Right cardiac atrium (tissue), 5 donors: ENCODE data around the gene MARK2. TPM values are rescaled to one million over a fixed set of nuclear protein-coding genes. Genes with fewer than 3 reads are reported as not detected.

ENCODE experiments used
- polyA plus RNA-seq: library from polyadenylated mRNA; stranded (reverse); fragments of 200-250 nt; gene quantifications from one replicate; pipeline ENCODE4 v1.2.3, GENCODE V29; 2013
- total RNA-seq, 4 donors: library from RNA; stranded (reverse); fragmentation: NEBNext Ultra II Directional; extraction: Animal tissue kit (Norgen Biotek cat#: 25700); gene quantifications; one replicate each; pipeline ENCODE4 v1.2.1, GENCODE V29; 2021
- donor health status: healthy with polysubstance abuse.
- donor health status: DM: no; HTN: yes; CAD: no.
- donor health status: DM: no; HTN: no; CAD: no.
- donor health status: DM: no; HTN: yes; CAD: no; lungs with severe emphysema.
- donor health status: DM: yes; HTN: yes; CAD: no.

The MARK2 gene
- total and polyA plus RNA-seq, 5 donors: 20.0 to 45.3 (median 40.6) TPM

Other genes starting within 250 kb of the MARK2 start
- gene PLAAT3, start 224.7 kb upstream of the MARK2 start, total RNA-seq: 100 to 1,000 TPM; 110 to 142 (median 125) TPM
- 158 TPM for gene PLAAT3, start 224.7 kb upstream of the MARK2 start, polyA plus RNA-seq
- 10 to 100 TPM; 14.6 to 32.9 (median 23.1) TPM for gene ATL3, start 167.7 kb upstream of the MARK2 start, total RNA-seq
- gene ATL3, start 167.7 kb upstream of the MARK2 start, polyA plus RNA-seq: 6.9 TPM
- 10 to 100 TPM; 50.1 to 67.6 (median 62.1) TPM for gene RTN3, start 157.6 kb upstream of the MARK2 start, total RNA-seq
- 58.4 TPM for gene RTN3, start 157.6 kb upstream of the MARK2 start, polyA plus RNA-seq
- 10 to 100 TPM; 13.9 to 17.7 (median 15.4) TPM for gene ZFTA, start 70.3 kb upstream of the MARK2 start, total RNA-seq
- gene ZFTA, start 70.3 kb upstream of the MARK2 start, polyA plus RNA-seq: 7.9 TPM
- 10 to 100 TPM; 12.8 to 18.8 (median 17.4) TPM for gene SPINDOC, start 25.7 kb upstream of the MARK2 start, total RNA-seq
- 13.6 TPM for gene SPINDOC, start 25.7 kb upstream of the MARK2 start, polyA plus RNA-seq
- gene RCOR2, start 78.1 kb downstream of the MARK2 start, total RNA-seq: 10 to 100 TPM in 1 of 4 donors, 1 to 10 TPM in 3; 1.6 to 10.1 (median 8.7) TPM
- 3.2 TPM for gene RCOR2, start 78.1 kb downstream of the MARK2 start, polyA plus RNA-seq
- gene NAA40, start 99.9 kb downstream of the MARK2 start, total RNA-seq: 10 to 100 TPM; 27.4 to 47.6 (median 29.2) TPM
- gene NAA40, start 99.9 kb downstream of the MARK2 start, polyA plus RNA-seq: 20.1 TPM
- gene COX8A, start 135.5 kb downstream of the MARK2 start, total RNA-seq: 100 to 1,000 TPM; 726 to 908 (median 798) TPM
- 2,526 TPM for gene COX8A, start 135.5 kb downstream of the MARK2 start, polyA plus RNA-seq
- gene OTUB1, start 147.3 kb downstream of the MARK2 start, total RNA-seq: 10 to 100 TPM; 44.9 to 55.8 (median 51.2) TPM
- gene OTUB1, start 147.3 kb downstream of the MARK2 start, polyA plus RNA-seq: 62.4 TPM
- gene FLRT1, start 196.8 kb downstream of the MARK2 start, total RNA-seq: 1 to 10 TPM in 3 of 4 donors, under 1 TPM in 1; 0.92 to 2.0 (median 1.6) TPM
- gene FLRT1, start 196.8 kb downstream of the MARK2 start, polyA plus RNA-seq: 1.5 TPM